ENCODE data around the gene TMEM106C.

TMEM106C gene

GRCh38 chr12:47938093-47938492 is 25.3 kb upstream of the TMEM106C start:
- ATAC-seq, result no peak
- TF ChIP-seq, protein P1, sequence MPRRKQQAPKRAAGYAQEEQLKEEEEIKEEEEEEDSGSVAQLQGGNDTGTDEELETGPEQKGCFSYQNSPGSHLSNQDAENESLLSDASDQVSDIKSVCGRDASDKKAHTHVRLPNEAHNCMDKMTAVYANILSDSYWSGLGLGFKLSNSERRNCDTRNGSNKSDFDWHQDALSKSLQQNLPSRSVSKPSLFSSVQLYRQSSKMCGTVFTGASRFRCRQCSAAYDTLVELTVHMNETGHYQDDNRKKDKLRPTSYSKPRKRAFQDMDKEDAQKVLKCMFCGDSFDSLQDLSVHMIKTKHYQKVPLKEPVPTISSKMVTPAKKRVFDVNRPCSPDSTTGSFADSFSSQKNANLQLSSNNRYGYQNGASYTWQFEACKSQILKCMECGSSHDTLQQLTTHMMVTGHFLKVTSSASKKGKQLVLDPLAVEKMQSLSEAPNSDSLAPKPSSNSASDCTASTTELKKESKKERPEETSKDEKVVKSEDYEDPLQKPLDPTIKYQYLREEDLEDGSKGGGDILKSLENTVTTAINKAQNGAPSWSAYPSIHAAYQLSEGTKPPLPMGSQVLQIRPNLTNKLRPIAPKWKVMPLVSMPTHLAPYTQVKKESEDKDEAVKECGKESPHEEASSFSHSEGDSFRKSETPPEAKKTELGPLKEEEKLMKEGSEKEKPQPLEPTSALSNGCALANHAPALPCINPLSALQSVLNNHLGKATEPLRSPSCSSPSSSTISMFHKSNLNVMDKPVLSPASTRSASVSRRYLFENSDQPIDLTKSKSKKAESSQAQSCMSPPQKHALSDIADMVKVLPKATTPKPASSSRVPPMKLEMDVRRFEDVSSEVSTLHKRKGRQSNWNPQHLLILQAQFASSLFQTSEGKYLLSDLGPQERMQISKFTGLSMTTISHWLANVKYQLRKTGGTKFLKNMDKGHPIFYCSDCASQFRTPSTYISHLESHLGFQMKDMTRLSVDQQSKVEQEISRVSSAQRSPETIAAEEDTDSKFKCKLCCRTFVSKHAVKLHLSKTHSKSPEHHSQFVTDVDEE (CRISPR knock-in tag; IDR thresholded peaks at IDR 0.05), result no peak
- TF ChIP-seq ZNF565 (CRISPR knock-in tag; conservative IDR thresholded peaks at IDR 0.05; ENCODE audit: low read depth), result no peak
- TF ChIP-seq, protein P2, sequence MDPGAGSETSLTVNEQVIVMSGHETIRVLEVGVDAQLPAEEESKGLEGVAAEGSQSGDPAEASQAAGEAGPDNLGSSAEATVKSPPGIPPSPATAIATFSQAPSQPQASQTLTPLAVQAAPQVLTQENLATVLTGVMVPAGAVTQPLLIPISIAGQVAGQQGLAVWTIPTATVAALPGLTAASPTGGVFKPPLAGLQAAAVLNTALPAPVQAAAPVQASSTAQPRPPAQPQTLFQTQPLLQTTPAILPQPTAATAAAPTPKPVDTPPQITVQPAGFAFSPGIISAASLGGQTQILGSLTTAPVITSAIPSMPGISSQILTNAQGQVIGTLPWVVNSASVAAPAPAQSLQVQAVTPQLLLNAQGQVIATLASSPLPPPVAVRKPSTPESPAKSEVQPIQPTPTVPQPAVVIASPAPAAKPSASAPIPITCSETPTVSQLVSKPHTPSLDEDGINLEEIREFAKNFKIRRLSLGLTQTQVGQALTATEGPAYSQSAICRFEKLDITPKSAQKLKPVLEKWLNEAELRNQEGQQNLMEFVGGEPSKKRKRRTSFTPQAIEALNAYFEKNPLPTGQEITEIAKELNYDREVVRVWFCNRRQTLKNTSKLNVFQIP (CRISPR knock-in tag; IDR thresholded peaks at IDR 0.05; ENCODE audit: borderline replicate concordance, low read depth), result no peak

GRCh38 chr12:47938594-47938993 is 24.8 kb upstream of the TMEM106C start:
- no peak for TF ChIP-seq OSR1 (CRISPR knock-in tag; IDR thresholded peaks at IDR 0.05)
- ATAC-seq, result no peak

DNA sequence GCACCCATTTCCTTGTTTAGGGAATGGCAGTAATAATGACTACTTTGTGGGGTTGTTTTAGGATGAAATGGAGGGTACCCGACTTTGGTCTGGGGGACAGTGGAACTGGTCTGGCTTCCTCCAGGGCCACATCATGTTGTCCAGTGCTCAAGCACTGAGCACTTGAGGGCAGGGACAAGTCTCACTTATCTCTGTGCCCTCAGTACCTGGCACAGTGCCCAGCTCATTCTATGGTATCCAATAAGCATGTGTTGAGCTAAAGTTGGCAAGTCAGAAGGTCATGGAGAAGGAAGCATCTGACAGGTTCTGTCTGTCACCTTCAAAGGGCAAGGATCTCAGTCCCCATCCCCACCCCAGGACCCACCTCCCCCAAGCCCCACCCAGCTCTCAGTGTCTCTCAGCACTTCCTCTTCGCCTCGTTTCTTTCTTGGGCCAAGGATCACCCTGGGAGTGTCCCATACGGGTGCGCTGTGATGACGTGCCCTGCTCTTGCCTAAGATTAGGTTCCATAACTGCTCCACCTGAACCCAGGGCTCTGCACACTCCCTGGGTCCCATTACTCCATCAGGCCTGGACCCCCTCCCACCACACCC is 24.3 kb upstream of the TMEM106C start:
- TF ChIP-seq ZFP3 (CRISPR knock-in tag; IDR thresholded peaks at IDR 0.05) (no peak), CSDC2 (CRISPR knock-in tag; IDR thresholded peaks at IDR 0.05) (no peak), ARNTL (CRISPR knock-in tag; IDR thresholded peaks at IDR 0.05; ENCODE audit: borderline replicate concordance, low read depth) (no peak), BACH2 (CRISPR knock-in tag; IDR thresholded peaks at IDR 0.05; ENCODE audit: borderline replicate concordance) (no peak), ESRRG (CRISPR knock-in tag; IDR thresholded peaks at IDR 0.05) (no peak), PPARA (CRISPR knock-in tag; IDR thresholded peaks at IDR 0.05; ENCODE audit: borderline replicate concordance) (no peak), GLIS3 (CRISPR knock-in tag; IDR thresholded peaks at IDR 0.05) (no peak), ZNF8 (CRISPR knock-in tag; IDR thresholded peaks at IDR 0.05) (no peak), SNAI2 (CRISPR knock-in tag; IDR thresholded peaks at IDR 0.05) (no peak), ZC3H10 (CRISPR knock-in tag; IDR thresholded peaks at IDR 0.05) (no peak), ZFP30 (CRISPR knock-in tag; IDR thresholded peaks at IDR 0.05) (no peak), ZNF565 (CRISPR knock-in tag; conservative IDR thresholded peaks at IDR 0.05; ENCODE audit: low read depth) (no peak), RARB (CRISPR knock-in tag; IDR thresholded peaks at IDR 0.05) (no peak), TOX (CRISPR knock-in tag; IDR thresholded peaks at IDR 0.05; ENCODE audit: borderline replicate concordance) (no peak)
- TF ChIP-seq, protein P3, sequence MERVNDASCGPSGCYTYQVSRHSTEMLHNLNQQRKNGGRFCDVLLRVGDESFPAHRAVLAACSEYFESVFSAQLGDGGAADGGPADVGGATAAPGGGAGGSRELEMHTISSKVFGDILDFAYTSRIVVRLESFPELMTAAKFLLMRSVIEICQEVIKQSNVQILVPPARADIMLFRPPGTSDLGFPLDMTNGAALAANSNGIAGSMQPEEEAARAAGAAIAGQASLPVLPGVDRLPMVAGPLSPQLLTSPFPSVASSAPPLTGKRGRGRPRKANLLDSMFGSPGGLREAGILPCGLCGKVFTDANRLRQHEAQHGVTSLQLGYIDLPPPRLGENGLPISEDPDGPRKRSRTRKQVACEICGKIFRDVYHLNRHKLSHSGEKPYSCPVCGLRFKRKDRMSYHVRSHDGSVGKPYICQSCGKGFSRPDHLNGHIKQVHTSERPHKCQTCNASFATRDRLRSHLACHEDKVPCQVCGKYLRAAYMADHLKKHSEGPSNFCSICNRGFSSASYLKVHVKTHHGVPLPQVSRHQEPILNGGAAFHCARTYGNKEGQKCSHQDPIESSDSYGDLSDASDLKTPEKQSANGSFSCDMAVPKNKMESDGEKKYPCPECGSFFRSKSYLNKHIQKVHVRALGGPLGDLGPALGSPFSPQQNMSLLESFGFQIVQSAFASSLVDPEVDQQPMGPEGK (CRISPR knock-in tag; IDR thresholded peaks at IDR 0.05; ENCODE audit: borderline replicate concordance), result no peak
- TF ChIP-seq, protein P2 (CRISPR knock-in tag; IDR thresholded peaks at IDR 0.05; ENCODE audit: borderline replicate concordance, low read depth), result no peak
- TF ChIP-seq, protein P4, sequence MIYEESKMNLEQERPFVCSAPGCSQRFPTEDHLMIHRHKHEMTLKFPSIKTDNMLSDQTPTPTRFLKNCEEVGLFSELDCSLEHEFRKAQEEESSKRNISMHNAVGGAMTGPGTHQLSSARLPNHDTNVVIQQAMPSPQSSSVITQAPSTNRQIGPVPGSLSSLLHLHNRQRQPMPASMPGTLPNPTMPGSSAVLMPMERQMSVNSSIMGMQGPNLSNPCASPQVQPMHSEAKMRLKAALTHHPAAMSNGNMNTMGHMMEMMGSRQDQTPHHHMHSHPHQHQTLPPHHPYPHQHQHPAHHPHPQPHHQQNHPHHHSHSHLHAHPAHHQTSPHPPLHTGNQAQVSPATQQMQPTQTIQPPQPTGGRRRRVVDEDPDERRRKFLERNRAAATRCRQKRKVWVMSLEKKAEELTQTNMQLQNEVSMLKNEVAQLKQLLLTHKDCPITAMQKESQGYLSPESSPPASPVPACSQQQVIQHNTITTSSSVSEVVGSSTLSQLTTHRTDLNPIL (CRISPR knock-in tag; IDR thresholded peaks at IDR 0.05; ENCODE audit: low read depth), result no peak
- TF ChIP-seq, protein P5, sequence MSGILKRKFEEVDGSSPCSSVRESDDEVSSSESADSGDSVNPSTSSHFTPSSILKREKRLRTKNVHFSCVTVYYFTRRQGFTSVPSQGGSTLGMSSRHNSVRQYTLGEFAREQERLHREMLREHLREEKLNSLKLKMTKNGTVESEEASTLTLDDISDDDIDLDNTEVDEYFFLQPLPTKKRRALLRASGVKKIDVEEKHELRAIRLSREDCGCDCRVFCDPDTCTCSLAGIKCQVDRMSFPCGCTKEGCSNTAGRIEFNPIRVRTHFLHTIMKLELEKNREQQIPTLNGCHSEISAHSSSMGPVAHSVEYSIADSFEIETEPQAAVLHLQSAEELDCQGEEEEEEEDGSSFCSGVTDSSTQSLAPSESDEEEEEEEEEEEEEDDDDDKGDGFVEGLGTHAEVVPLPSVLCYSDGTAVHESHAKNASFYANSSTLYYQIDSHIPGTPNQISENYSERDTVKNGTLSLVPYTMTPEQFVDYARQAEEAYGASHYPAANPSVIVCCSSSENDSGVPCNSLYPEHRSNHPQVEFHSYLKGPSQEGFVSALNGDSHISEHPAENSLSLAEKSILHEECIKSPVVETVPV (CRISPR knock-in tag; IDR thresholded peaks at IDR 0.05), result no peak
- ATAC-seq, result no peak
